GM23338 (cell line): ENCODE data around the gene ZFHX3.

Experiments used
- CTCF ChIP-seq, 2 experiments: fragments of 200-600 bp in 1 of 2; sonication (generic) in 1 of 2; conservative IDR thresholded peaks; 2 replicates each; pipeline versions ENCODE4 v1.5.1 to v1.6.1; 2016 to 2017; ENCODE audit warnings: antibody characterized with exemption in 2 of 2, low read depth in 2 of 2, mild to moderate bottlenecking in 2 of 2, moderate library complexity in 1 of 2
- EZH2 ChIP-seq: fragments of 200-600 bp; sonication (generic); IDR thresholded peaks from one replicate; pipeline ENCODE4 v1.8.0; 2017; ENCODE audit warnings: antibody characterized with exemption, mild to moderate bottlenecking, low read depth; ENCODE audit not compliant: unreplicated experiment
- JUNB ChIP-seq: IDR thresholded peaks from one replicate; pipeline ENCODE4 v1.6.1; 2016; ENCODE audit warnings: antibody characterized with exemption; ENCODE audit not compliant: unreplicated experiment
- REST ChIP-seq: IDR thresholded peaks from one replicate; pipeline ENCODE4 v1.6.1; 2018; ENCODE audit warnings: antibody characterized with exemption; ENCODE audit not compliant: unreplicated experiment

DNA sequence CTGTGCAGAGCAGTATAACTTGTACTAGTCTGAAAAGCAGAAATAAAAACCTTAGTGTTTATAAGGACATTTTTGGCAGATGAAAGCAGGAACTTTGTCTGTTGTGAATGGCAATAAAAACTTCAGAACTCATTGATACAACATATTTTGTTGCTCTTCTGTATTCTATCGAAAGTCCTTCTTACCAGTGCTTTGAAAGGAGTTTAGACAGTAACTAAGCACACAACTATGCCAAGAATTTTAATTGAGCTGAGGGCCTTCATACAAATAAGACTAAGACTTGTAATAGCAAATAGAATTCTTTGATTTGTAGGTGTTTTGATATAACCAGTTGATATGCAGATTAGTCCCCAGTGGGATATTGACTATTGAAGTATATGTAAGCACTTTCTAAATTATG lies 308.4 kb downstream of the ZFHX3 start:
- TF ChIP-seq EZH2 (no peak), CTCF (conservative IDR thresholded peaks at IDR 0.05; ENCODE audit: low read depth in 2 of 2) (no peak), REST (no peak), JUNB (no peak)
